Brain pericyte (primary cell): ENCODE data around the gene TNC.

Experiments used
- DNase-seq: peaks from one replicate; pipeline ENCODE4 v3.0.0-alpha.2; 2012; ENCODE audit warnings: low read depth, low spot score

The TNC gene

GRCh38 chr9:115013998-115014397 is 104.0 kb downstream of the TNC start:
- DNase-seq, result no peak

GRCh38 chr9:115012486-115012885 is 105.5 kb downstream of the TNC start:
- no peak for DNase-seq

DNA sequence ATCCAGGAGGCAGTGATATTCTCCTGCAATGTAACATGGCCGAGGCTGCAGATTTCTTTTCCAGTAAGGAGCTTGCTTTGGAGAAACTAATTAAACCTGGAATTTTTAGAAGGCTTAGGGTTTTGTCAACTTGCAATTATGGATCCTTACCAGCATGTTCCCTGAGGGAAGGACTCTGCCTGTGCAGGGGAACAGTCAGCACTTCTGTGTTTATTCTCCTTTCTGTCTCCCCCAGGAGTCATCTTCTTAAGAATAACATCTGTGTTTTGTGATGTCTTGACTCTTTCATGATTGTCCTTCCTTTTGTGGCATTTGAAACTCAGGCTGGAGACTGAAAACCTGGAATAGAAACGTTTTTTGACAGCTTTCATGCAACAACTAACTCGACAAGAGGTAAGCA is 107.1 kb downstream of the TNC start:
- DNase-seq, result no peak

DNA sequence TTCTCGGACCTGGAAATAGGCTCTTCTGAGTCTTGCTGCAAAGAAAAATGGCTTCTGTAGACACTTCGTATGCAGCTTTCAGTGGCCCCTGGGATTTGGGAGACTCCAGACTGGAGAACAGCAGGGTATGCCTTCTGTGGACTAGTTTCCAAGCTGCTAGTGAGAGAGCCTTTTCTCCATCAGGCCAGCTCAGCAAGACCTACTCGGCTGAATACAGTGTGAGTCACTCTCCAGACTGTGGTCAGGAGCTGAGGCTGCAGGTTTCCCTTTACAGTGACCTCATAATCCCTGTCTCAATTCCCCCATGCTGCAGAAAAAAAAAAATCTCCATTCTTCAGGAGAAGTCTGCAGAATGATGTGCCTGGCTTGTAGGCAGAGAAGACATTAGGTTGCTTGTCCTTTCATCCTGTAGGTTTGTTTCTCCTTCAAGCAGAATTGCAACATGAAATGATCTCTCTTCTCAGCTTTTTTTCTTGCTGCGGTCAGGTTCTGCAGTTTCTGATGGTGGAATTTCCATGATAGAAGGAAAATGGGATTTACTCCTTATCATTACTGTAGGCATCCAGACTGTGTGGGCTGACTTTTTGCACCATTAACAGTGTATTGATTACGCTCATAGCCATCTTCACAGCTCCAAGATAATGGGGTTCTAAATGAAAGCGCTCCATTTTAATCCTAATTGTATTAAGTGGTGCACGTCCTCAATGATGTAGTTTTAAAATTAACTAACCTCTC is 109.3 kb downstream of the TNC start:
- DNase-seq, result peak; percentile 58

- no peak for DNase-seq
These were observed 111.3 kb downstream of the TNC start for GRCh38 chr9:115006660-115007059.

DNA sequence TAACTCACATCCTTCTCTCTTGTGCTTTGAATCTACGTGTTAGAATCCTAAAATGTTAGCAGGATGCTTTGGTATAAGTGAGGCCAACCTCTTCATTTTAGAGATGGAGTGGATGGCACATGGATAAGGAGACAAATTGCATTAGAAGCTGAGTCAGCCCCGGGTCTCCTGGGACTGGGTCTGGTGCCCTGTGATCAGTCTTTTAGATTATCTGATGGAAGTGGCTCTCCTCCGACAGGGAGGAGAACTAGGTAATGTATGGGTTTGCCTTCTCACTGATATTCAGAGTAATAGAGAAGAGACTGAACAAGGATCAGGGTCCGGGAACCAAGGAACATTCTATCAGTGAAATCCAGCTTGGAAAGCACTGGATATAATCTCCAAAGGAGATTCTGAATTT is 112.6 kb downstream of the TNC start:
- no peak for DNase-seq

DNA sequence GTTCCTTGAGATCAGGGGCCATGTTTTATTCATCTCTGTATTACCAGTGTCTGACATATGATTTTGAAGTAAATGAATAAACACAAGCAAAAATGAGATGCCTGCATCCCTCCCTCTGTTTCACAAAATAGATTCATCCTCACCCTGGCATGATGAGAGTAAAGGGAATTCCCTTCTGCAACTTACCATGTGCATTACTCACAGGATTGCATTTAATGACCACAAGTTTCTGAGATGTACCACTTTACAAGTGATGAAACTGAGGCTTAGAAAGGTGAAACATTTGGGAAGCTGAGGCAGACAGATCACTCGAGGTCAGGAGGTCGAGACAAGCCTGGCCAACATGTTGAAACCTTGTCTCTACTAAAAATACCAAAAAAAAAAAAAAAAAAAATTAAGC is 113.4 kb downstream of the TNC start:
- no peak for DNase-seq

GRCh38 chr9:115002371-115003120 is 115.4 kb downstream of the TNC start:
- DNase-seq, result no peak

DNA sequence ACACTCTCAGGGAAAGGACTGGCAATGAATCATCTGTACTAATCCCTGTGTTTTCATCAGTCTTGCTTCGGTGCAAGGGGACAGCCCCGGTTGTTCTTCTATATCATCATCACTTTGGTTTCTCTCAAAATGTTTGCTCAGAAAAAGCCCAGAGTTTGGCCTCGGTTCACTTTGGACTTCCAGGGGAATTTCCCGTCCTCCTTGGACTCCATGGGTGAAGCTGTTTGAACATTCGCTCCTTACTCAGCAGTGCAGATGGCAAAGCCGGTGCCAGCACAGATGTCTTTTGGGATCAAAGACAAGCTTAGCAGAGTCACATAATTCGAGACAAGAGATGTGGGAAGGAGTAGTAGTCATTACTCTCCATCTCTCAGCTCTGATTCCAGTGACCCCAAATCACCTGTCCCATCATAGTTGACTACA is 117.7 kb downstream of the TNC start:
- no peak for DNase-seq

DNA sequence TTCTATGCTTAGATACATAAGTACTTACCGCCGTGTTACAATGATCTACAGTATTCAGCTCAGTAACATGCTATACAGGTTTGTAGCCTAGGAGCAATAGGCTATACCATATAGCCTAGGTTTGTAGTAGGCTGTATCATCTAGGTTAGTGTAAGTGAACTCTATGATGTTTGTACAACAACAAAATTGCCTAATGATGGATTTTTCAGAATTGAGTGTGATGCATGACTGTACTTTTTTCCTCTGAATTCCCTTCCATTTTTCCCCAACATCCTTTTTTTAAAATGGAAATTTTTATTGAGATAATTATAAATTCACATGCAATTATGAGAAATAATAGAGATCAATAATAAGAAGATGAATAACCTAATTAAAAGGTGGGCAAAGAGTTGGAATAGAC is 119.6 kb downstream of the TNC start:
- DNase-seq, result no peak

DNA sequence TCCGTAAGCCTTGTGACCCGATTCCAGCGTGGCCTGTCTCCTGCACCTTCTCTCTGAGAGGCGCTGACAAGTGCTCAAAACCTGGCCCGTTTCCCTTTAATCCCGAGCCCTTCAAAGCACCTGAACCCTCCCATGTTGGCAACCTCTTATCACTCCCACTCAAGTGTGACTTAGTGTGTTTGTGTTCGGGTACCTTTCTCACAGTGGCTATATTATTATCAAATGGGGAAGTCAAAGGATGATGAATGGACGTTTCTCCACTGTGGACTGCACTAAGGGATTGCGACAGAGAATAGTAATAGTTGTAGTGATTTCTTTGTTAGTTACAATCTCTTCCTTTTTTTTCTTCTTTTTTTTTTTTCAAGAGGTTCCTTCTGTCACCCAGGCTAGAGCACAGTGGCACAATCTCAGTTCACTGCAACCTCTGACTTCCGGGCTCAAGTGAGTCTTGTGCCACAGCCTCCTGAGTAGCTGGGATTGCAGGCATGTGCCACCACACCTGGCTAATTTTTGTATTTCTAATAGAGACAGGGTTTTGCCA is 122.2 kb downstream of the TNC start:
- no peak for DNase-seq

- DNase-seq, result no peak
These were observed 123.2 kb downstream of the TNC start for GRCh38 chr9:114994768-114995167.

DNA sequence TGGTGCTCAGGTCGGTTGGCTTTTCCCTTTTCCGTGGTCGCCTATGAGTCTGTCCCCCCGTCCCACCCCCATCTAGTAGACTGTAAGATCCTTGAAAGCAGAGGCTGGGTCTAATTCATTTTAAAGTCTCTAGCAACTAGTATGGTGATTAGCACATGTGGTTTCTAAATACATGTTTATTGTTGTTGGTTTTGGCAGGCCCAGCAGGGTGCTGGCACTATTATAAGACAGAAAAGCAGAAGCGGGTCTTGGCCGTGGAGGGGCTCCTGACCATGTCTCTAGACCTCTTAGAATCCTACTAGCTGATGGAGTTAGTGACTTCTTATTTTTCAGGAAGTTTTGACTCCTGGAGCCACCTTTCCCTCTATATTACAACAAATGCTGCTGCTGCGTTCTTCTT is 126.1 kb downstream of the TNC start:
- DNase-seq, result no peak

- no peak for DNase-seq
These were observed 127.1 kb downstream of the TNC start for GRCh38 chr9:114990901-114991300.

- no peak for DNase-seq
These were observed 128.2 kb downstream of the TNC start for GRCh38 chr9:114989600-114990410.

DNA sequence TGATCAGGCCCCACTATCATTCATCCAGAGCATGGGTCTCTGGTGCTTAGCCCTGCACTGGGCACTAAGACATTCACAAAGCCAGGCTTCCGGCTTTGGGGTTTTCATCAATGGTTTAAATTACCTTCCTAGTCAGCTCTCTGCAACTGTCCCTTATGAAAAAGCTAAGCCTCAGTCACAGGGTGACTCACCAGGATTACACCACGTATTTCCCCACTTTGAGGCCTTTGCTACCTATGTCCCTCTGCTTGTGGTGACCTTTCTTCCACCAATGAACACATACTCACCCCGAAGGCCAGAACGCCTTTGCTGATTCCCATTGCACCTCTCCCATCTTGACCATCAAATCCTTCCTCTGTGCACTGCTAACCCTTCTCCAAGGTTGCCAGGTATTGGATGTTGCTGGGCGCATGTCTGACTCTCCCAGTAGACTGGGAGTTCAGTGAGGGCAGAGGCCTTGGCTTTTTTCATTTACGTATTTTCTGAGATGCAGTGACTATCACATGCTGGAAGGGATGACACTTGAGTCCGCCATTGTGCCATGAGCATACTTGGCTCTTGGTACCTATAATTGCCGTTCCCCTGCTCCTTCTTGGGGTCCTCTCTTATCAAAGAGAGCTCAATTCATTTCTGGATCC is 128.9 kb downstream of the TNC start:
- no peak for DNase-seq

DNA sequence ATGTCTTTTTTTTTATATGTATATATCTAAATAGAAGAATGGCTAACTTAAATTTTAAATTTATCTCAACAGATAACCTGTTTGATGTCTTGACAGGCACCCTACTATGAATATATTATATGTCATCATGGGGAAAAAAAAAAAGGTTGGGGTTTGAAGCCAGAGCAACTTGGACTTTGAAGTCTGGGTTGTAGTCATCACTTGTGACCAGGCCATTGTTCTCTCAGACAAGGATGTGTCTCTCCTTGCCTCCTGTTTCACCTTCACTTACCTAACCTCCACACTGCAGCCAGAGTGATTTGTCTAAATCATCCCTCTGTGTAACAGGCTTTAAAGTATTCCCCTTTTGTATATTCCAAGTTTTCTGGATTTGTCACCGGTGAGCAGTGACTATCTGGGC is 130.8 kb downstream of the TNC start:
- no peak for DNase-seq

DNA sequence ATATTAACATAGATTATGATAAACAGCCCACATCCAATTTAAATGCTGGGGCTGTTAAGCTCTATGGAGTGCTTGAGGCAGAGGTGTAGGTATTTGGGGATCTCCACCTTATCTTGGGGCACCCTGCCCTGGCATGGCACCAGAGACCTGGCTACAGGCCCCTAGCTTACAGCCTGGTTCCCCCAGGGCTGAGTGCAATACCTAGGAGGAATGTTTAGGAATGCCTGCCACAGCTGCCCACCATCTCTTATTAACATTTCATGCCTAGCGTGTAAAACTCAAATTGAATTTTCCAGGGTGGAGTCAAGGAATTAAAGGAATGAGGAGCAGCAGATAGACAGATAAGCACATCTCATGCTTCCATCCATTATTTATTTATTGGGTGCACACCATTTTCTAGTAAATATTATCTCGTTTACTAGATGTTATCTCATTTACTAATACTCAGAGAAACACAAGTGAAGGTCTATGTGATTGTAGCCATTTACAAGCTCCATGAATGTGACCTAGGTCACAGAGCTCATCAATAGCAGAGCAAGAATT is 131.9 kb downstream of the TNC start:
- DNase-seq, result no peak

GRCh38 chr9:114981063-114981462 is 136.9 kb downstream of the TNC start:
- no peak for DNase-seq

GRCh38 chr9:114973216-114973615 is 144.7 kb downstream of the TNC start:
- no peak for DNase-seq

- no peak for DNase-seq
These were observed 145.3 kb downstream of the TNC start for GRCh38 chr9:114972510-114973136.
